ENCODE data around the gene NUDT9.

DNA sequence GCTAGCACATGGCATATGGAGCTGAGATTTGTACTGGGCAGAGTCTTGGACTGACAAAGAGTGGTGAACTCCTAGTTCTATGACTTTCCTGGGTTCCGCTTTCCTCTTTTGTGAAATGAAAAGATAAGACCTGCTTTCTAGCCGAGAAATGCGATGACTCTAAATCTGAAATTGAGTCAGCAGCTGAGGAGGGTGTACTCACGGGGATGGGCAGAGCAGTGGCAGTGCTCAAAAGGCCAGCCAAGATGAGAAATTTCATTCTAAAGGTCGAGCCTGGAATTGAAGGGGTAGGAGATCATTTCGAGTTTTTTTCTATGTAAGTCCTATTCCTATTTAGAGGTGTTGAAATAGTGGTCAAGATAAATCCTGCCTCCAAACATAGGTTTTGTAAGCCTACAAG is 47.0 kb downstream of the NUDT9 start:
- TF ChIP-seq, protein P1, sequence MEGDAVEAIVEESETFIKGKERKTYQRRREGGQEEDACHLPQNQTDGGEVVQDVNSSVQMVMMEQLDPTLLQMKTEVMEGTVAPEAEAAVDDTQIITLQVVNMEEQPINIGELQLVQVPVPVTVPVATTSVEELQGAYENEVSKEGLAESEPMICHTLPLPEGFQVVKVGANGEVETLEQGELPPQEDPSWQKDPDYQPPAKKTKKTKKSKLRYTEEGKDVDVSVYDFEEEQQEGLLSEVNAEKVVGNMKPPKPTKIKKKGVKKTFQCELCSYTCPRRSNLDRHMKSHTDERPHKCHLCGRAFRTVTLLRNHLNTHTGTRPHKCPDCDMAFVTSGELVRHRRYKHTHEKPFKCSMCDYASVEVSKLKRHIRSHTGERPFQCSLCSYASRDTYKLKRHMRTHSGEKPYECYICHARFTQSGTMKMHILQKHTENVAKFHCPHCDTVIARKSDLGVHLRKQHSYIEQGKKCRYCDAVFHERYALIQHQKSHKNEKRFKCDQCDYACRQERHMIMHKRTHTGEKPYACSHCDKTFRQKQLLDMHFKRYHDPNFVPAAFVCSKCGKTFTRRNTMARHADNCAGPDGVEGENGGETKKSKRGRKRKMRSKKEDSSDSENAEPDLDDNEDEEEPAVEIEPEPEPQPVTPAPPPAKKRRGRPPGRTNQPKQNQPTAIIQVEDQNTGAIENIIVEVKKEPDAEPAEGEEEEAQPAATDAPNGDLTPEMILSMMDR (IDR thresholded peaks at IDR 0.05) = no peak
- no peak for TF ChIP-seq POLR2A (IDR thresholded peaks at IDR 0.05)

Measured in esophagus squamous epithelium (tissue), 4 donors.